Activated naive CD4-positive, alpha-beta T cell treated with anti-CD3 and anti-CD28 coated beads, Interleukin-2, amount 10 ng/mL, durations not matched to agents 7 days and 5 days (primary cell): ENCODE measurements around the gene EFCAB11.
A peak's percentile ranks its signal among the peaks of the same experiment; 100 is the strongest.

ENCODE experiments used
- CTCF ChIA-PET: fragments of 350-600 bp; sonication (Branson Sonifier 250); formaldehyde crosslinking; loops from one replicate; lab custom pipeline; 2021; ENCODE audit warnings: antibody characterized with exemption; lab: Charles Lee
- DNase-seq: peaks from one replicate; pipeline ENCODE4 v3.0.0-alpha.2; 2020
- H3K27ac Mint-ChIP-seq: one replicate; pipeline ENCODE4 v1.8.0; 2021; ENCODE audit warnings: mild to moderate bottlenecking, moderate library complexity, mixed read lengths
- H3K27me3 Mint-ChIP-seq: one replicate; pipeline ENCODE4 v1.8.0; 2021; ENCODE audit warnings: mild to moderate bottlenecking, mixed read lengths
- H3K36me3 Mint-ChIP-seq: one replicate; pipeline ENCODE4 v1.8.0; 2021; ENCODE audit warnings: mixed read lengths
- H3K4me1 Mint-ChIP-seq: one replicate; pipeline ENCODE4 v1.8.0; 2021; ENCODE audit warnings: mixed read lengths
- H3K4me3 Mint-ChIP-seq: one replicate; pipeline ENCODE4 v1.8.0; 2021; ENCODE audit warnings: mild to moderate bottlenecking, moderate library complexity, mixed read lengths
- H3K9me3 Mint-ChIP-seq: one replicate; pipeline ENCODE4 v1.8.0; 2021; ENCODE audit warnings: mixed read lengths

Gene EFCAB11

GRCh38 chr14:89952576-89952975, 2.0 kb downstream of the EFCAB11 start:
- Mint-ChIP-seq H3K4me3 (peak overlapping the region; percentile 2), H3K4me1 (peaks cover 33% of the 10 kb centered on the region), H3K27me3 (peaks cover 3% of the 10 kb centered on the region), H3K9me3 (no peaks in the 10 kb centered on the region), H3K27ac (no peak overlapping the region), H3K36me3 (peaks cover 19% of the 10 kb centered on the region)
- CTCF ChIA-PET: interaction anchor here (0.9 to 1.2 kb wide), 2 partner anchors 12 to 13 kb away, joined by 3 to 6 read pairs; no protein-coding TSS in a partner anchor
- DNase-seq: no peak

- Mint-ChIP-seq H3K27ac (no peak overlapping the region), H3K36me3 (peaks cover 7% of the 10 kb centered on the region), H3K4me1 (no peaks in the 10 kb centered on the region), H3K27me3 (no peaks in the 10 kb centered on the region), H3K4me3 (no peak overlapping the region), H3K9me3 (no peaks in the 10 kb centered on the region)
- CTCF ChIA-PET: no interaction called here
- no peak for DNase-seq
Observed at GRCh38 chr14:89947344-89947743, 7.2 kb downstream of the EFCAB11 start.

DNA sequence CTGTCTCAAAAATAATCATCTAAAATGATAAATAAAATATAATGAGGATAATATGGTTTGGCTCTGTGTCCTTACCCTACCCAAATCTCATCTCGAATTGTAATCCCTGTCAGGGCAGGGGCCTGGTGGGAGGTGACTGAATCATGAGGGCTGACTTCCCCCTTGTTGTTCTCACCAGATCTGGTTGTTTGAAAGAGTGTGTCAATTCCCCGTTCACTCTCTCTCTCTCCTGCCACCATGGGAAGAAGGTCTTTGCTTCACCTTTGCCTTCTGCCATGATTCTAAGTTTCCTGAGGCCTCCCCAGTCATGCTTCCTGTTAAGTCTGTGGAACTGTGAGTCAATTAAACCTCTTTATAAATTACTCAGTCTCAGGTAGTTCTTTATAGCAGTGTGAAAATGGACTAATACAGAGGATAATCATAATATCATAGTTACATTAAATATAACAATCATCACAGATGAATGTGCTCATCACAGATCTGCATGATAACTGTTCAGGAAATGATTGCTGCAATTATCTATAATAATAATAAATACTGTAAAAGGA, 12.6 kb downstream of the EFCAB11 start:
- Mint-ChIP-seq H3K4me3 (no peak overlapping the region), H3K36me3 (no peaks in the 10 kb centered on the region), H3K4me1 (no peaks in the 10 kb centered on the region), H3K27me3 (peaks cover 3% of the 10 kb centered on the region), H3K9me3 (no peaks in the 10 kb centered on the region), H3K27ac (no peak overlapping the region)
- CTCF ChIA-PET: interaction anchor here (0.7 to 3.9 kb wide), 2 partner anchors 35 to 293 kb away, joined by 4 to 42 read pairs; no protein-coding TSS in a partner anchor
- DNase-seq: no peak

GRCh38 chr14:89936654-89937185, 17.8 kb downstream of the EFCAB11 start:
- Mint-ChIP-seq H3K36me3 (no peaks in the 10 kb centered on the region), H3K4me1 (no peaks in the 10 kb centered on the region), H3K4me3 (no peak overlapping the region), H3K27me3 (peaks cover 3% of the 10 kb centered on the region), H3K27ac (no peak overlapping the region), H3K9me3 (no peaks in the 10 kb centered on the region)
- CTCF ChIA-PET: interaction anchor here (1.7 to 2.1 kb wide), 3 partner anchors 10 to 910 kb away, joined by 4 to 7 read pairs (median 5); no protein-coding TSS in a partner anchor
- no peak for DNase-seq

GRCh38 chr14:89933002-89933401, 21.5 kb downstream of the EFCAB11 start:
- Mint-ChIP-seq H3K4me1 (no peaks in the 10 kb centered on the region), H3K4me3 (no peak overlapping the region), H3K9me3 (no peaks in the 10 kb centered on the region), H3K36me3 (no peaks in the 10 kb centered on the region), H3K27me3 (no peaks in the 10 kb centered on the region), H3K27ac (no peak overlapping the region)
- DNase-seq: no peak
- CTCF ChIA-PET: interaction anchor here (0.7 to 1.6 kb wide), 2 partner anchors 16 to 893 kb away, joined by 3 to 5 read pairs; no protein-coding TSS in a partner anchor

- CTCF ChIA-PET: interaction anchor here (0.7 to 1.3 kb wide), 3 partner anchors 9 to 885 kb away, joined by 3 to 4 read pairs (median 3); no protein-coding TSS in a partner anchor
- no peaks in the 10 kb centered on the region for H3K36me3 Mint-ChIP-seq
- no peak overlapping the region for H3K4me3 Mint-ChIP-seq
- no peaks in the 10 kb centered on the region for H3K4me1 Mint-ChIP-seq
- no peaks in the 10 kb centered on the region for H3K9me3 Mint-ChIP-seq
- no peak overlapping the region for H3K27ac Mint-ChIP-seq
- no peak for DNase-seq
- no peaks in the 10 kb centered on the region for H3K27me3 Mint-ChIP-seq
Observed at GRCh38 chr14:89927186-89927865, 27.2 kb downstream of the EFCAB11 start.

GRCh38 chr14:89926694-89927093, 27.8 kb downstream of the EFCAB11 start:
- no peaks in the 10 kb centered on the region for H3K36me3 Mint-ChIP-seq
- H3K27ac Mint-ChIP-seq: no peak overlapping the region
- H3K27me3 Mint-ChIP-seq: no peaks in the 10 kb centered on the region
- CTCF ChIA-PET: interaction anchor here (1.0 to 1.3 kb wide), 2 partner anchors 10 to 885 kb away, joined by 3 to 4 read pairs; no protein-coding TSS in a partner anchor
- H3K9me3 Mint-ChIP-seq: no peaks in the 10 kb centered on the region
- H3K4me1 Mint-ChIP-seq: no peaks in the 10 kb centered on the region
- H3K4me3 Mint-ChIP-seq: no peak overlapping the region
- DNase-seq: no peak

GRCh38 chr14:89924268-89924667, 30.3 kb downstream of the EFCAB11 start:
- Mint-ChIP-seq H3K4me3 (no peak overlapping the region), H3K27ac (no peak overlapping the region), H3K4me1 (no peaks in the 10 kb centered on the region), H3K36me3 (no peaks in the 10 kb centered on the region), H3K9me3 (no peaks in the 10 kb centered on the region), H3K27me3 (no peaks in the 10 kb centered on the region)
- CTCF ChIA-PET: interaction anchor here (0.6 kb wide), 1 partner anchor 774 kb away, joined by 3 read pairs; no protein-coding TSS in a partner anchor
- no peak for DNase-seq

DNA sequence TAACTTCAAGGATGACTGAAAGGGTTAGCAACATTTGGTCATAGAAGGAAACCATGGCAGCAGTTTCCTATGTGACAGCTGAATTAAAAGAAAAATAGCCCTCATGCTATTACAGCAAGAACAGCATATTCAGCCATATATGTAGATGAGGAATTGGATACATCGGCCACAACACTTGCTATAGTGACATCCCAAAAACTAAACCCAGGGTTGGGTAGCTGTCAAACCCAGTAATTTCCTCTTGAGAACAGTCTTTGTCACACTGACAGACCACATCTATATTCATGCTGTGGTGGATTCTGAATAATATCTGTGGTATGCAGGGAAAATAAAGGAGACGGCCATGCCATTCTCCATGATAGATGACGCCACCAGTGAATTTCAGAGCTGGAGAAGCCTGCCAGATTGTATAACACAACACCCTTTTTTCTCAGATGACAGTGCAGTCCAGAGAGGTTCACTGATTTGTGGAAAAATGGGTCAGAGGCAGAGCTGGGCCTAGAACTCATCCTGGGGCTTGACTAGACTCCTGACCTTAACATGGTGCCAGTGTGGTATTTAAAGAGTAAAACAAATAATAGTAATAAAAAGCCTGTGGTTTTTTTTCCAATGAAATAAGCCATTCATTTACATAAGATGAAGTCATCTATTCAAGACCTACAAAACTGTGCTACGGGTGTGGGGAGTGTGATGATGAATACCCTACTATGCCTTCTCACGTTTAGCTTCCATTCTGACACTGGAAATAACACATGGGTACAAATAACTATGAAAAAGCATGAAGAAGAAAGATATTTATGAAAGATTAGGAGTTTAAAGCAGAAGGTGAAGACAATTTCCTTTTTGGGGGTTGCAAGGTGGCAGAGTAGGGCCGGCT, 32.3 kb downstream of the EFCAB11 start:
- Mint-ChIP-seq H3K27me3 (no peaks in the 10 kb centered on the region), H3K27ac (no peak overlapping the region), H3K9me3 (no peaks in the 10 kb centered on the region), H3K4me3 (no peak overlapping the region), H3K4me1 (no peaks in the 10 kb centered on the region), H3K36me3 (no peaks in the 10 kb centered on the region)
- no peak for DNase-seq
- CTCF ChIA-PET: interaction anchor here (1.2 kb wide), 1 partner anchor 9 kb away, joined by 3 read pairs; no protein-coding TSS in a partner anchor

GRCh38 chr14:89921346-89921745, 33.2 kb downstream of the EFCAB11 start:
- Mint-ChIP-seq H3K4me1 (no peaks in the 10 kb centered on the region), H3K4me3 (no peak overlapping the region), H3K27ac (no peak overlapping the region), H3K9me3 (no peaks in the 10 kb centered on the region), H3K27me3 (no peaks in the 10 kb centered on the region), H3K36me3 (no peaks in the 10 kb centered on the region)
- no peak for DNase-seq
- CTCF ChIA-PET: interaction anchor here (1.2 to 2.8 kb wide), 2 partner anchors 10 to 18 kb away, joined by 3 to 6 read pairs; no protein-coding TSS in a partner anchor

- no peak for DNase-seq
- Mint-ChIP-seq H3K4me1 (no peaks in the 10 kb centered on the region), H3K4me3 (no peak overlapping the region), H3K27me3 (no peaks in the 10 kb centered on the region), H3K9me3 (no peaks in the 10 kb centered on the region), H3K27ac (no peak overlapping the region), H3K36me3 (no peaks in the 10 kb centered on the region)
- CTCF ChIA-PET: interaction anchor here (1.1 to 2.8 kb wide), 2 partner anchors 19 to 879 kb away, joined by 4 to 6 read pairs; no protein-coding TSS in a partner anchor
Observed at GRCh38 chr14:89920056-89920455, 34.5 kb downstream of the EFCAB11 start.

DNA sequence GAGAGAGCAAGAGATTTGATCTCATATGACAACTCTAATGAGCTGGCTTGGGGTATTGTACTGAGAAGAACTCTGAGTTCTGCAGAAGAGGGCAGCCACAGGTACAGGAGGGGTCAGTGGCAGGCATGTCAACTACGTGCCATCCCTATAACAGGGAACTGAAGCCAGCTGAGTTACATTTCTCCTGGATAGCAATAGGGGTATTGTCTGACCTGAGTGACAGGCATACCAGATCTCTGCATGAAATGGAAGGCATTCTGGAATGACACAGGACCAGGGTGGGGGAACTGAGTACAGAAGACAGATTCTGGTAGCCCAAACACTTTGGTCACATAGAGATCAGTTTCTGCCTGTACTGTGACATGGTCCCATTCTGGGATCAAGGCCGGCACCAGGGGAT, 35.8 kb downstream of the EFCAB11 start:
- Mint-ChIP-seq H3K4me3 (no peak overlapping the region), H3K36me3 (no peaks in the 10 kb centered on the region), H3K4me1 (no peaks in the 10 kb centered on the region), H3K27me3 (no peaks in the 10 kb centered on the region), H3K27ac (no peak overlapping the region), H3K9me3 (no peaks in the 10 kb centered on the region)
- CTCF ChIA-PET: no interaction called here
- DNase-seq: no peak

DNA sequence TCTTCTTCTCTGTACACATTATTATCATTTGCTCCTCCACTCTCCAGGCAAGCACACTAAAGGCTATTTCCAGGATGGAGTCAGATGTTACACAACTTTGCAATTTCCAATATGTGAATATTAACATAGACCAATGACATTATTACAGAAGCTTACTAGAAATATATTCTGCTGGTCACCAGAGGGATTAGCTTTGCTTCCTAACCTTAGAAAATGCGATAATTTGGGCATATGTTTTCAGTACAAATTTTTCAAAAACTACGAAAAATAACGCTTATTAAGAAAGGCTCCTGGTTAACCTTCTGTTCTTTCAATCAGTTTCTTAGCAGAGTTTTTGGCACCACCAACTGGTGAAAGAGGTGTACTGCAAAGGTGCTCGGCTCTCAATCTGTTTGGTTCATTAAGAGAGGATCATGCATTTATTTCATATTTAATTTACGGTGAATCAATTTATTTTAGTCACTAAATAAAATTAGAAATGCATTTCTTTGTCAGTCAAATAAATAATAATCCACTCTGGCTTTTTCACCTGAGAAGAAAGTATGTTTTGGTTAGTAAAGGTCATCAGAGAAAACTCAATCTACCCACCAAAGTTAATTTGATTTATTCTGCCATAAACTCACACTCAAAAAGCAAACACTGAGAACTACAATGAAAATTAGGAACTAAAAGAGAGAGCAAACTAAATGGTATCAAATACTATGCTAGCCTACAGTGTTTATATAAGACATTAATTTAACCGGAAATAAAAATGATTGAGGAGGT, 39.2 kb downstream of the EFCAB11 start:
- Mint-ChIP-seq H3K27me3 (peaks cover 8% of the 10 kb centered on the region), H3K4me1 (no peaks in the 10 kb centered on the region), H3K36me3 (no peaks in the 10 kb centered on the region), H3K9me3 (no peaks in the 10 kb centered on the region), H3K27ac (no peak overlapping the region), H3K4me3 (no peak overlapping the region)
- peak; percentile 71 for DNase-seq
- CTCF ChIA-PET: interaction anchor here (1.3 to 1.5 kb wide), 2 partner anchors 874 to 889 kb away, joined by 4 read pairs; no protein-coding TSS in a partner anchor
